HG02798 (cell line): ENCODE measurements around the gene PPAT.
A peak's percentile ranks its signal among the peaks of the same experiment; 100 is the strongest.

ENCODE experiments used
- ATAC-seq: cut with Tn5 transposase; IDR thresholded peaks from one replicate; pipeline ENCODE4 v1.9.1; 2021; ENCODE audit warnings: mild to moderate bottlenecking; ENCODE audit not compliant: unreplicated experiment, poor library complexity

Gene PPAT

DNA sequence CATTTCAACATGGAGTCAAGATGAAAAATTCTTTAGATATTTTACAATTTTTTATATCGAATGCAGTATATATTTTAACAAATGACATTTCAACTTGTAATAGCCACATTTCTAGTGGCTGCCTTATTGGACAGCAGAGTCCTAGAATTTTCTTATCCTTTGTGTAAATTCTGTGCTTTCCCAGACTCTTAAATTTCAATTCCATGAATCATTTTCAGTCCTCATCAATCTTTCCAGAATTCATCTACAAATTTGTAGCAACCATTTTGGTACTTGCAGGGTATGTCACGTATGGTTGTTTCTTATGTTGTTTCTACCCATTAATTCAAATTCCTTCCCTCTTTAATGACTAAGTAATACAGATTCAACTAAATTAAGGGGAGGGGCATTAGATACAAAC, 3.4 kb upstream of the PPAT start:
- no peak for ATAC-seq

DNA sequence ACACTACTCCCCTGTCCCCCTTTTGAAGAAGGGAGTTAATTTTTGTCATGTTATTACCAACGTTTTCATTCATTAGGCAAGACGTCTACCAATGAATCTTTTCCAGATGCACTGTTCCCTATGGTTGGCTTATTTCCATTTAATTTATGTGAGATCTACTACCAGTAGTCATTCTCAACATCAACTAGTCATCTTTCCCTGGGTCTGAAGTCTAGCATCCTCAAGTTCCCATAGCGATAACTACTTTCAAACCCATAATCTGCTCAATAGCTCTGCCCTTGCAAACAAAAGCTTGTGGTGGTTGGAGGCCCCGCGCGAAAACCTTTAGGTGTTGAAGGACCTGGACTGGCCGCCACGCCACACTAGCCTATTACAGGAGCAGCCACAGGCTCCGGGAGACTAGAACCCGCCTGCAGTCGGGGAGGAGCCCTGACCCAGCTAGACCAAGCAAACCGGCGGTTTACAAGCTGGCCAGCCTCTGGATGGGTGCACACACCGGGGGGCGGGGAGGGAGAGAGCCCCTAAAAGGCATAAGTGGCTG, 746 bp downstream of the PPAT start:
- ATAC-seq, result peak; percentile 12

GRCh38 chr4:56433280-56433679, 2.1 kb downstream of the PPAT start:
- ATAC-seq, result no peak

- ATAC-seq, result no peak
Observed at GRCh38 chr4:56430203-56430602, 5.2 kb downstream of the PPAT start.

GRCh38 chr4:56427179-56427578, 8.2 kb downstream of the PPAT start:
- ATAC-seq, result no peak

- ATAC-seq, result peak; percentile 85
Observed at GRCh38 chr4:56426273-56426672, 9.1 kb downstream of the PPAT start.

DNA sequence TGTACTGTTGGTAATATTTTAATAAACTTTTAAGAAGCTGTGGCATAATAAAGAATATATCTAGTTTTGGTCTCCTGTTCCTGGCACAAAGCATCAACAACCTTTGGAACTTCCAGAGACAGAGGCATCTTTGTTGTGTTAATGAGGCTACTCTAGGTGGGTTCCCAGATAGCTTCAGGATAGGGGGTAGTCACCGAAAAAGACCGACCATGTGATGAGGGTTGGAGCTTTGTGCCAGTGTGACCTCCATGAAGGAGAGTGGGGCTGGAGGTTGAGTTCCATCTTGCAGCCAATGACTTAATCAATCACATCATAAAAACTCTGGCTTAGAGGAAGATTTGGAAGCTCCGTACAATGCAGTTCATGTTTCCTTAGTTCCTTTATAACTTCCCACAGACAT, 9.9 kb downstream of the PPAT start:
- no peak for ATAC-seq

GRCh38 chr4:56424697-56425514, 10.5 kb downstream of the PPAT start:
- no peak for ATAC-seq

- ATAC-seq, result no peak
Observed at GRCh38 chr4:56424176-56424575, 11.2 kb downstream of the PPAT start.

DNA sequence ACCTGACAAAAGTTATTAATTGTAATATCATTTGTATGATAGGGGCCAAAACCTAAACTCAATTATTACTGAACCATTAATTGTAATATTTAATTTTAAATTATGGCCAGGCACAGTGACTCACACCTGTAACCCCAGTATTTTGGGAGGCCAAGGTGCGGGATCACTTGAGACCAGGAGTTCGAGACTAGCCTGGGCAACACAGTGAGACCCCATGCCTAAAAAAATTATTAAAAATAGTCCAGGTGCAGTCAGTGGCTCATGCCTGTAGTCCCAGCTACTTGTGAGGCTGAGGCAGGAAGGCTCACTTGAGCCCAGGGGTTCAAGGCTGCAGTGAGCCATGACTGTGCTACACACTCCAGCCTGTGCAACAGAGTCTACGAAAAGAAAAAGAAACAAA, 18.0 kb downstream of the PPAT start:
- ATAC-seq, result no peak

DNA sequence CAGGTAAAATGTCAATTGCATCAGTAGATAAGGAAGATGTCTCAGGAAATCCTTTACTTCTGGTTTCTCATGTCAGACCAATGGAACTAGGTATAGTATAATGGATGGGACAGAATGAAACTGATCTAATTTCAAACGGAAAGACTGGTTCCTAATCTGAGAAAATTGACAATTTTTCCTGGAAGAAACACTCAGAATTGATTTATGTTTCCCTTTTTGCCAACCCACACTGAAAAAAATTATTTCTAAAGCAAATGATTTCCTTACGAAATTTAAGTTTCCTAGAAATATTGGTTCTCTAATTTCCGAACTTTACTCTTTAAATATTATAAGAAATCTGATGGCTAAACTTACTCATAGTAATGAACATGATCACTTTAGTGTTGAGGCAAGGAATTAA, 19.1 kb downstream of the PPAT start:
- ATAC-seq, result no peak

- ATAC-seq, result no peak
Observed at GRCh38 chr4:56414135-56414670, 21.2 kb downstream of the PPAT start.

- ATAC-seq, result no peak
Observed at GRCh38 chr4:56410247-56411062, 25.0 kb downstream of the PPAT start.

GRCh38 chr4:56409511-56410090, 25.8 kb downstream of the PPAT start:
- no peak for ATAC-seq

DNA sequence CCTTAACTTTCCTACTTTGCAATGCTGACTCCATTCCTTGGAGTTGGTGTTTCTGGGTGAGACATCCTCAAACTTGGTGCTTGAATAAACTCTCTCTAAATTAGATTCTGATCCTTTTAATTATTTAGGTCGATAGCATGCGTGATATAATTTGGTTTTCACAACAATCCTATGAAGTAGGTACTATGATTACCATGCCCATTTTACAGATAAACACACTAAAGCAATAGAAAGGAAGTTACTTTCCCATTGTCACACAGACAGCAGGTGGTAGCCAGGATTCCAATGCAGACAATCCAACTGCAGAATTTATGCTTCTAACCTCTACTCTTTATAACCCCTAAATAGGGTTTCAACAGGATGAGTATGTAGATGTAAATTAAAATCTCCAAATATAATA, 26.4 kb downstream of the PPAT start:
- no peak for ATAC-seq

DNA sequence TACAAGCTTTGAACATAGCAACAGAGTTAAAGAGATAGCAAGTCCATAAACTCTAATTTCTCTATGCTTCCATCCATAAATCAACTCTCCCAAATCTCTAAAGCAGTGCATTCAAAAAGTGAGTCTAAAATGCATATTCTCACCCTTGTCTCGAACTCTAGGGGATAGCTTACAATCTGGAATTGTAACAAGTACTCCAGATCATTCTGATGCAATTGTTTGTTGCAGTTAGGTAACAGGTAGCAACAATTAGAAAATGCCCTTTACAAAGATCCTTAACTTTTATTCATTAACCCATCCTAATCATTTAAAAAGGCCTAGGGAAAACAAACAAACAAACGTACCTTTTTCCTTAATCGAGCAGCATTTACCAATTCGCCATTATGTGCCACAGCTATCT, 29.3 kb downstream of the PPAT start:
- ATAC-seq, result no peak

DNA sequence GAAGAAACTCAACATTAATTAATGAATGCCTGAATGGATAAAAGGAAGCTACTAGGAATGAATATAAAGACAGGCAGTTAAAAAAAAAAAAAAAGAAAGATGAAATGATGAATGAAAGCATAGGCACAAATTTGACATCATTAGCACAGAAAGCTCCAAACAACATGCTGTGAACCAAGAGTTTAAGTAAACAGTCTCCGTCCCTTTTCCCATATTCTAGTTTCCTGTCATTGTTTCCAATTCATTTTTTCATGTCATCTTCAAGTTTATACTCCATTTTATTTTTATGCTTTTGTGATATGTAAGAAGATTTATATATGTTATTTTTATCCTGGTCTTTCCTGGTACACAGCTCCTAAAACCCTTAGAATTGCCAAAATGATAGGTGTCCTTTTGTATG, 30.4 kb downstream of the PPAT start:
- no peak for ATAC-seq

GRCh38 chr4:56400560-56400959, 34.9 kb downstream of the PPAT start:
- ATAC-seq, result no peak

GRCh38 chr4:56391270-56391669, 44.1 kb downstream of the PPAT start:
- ATAC-seq, result no peak

GRCh38 chr4:56389558-56389957, 45.9 kb downstream of the PPAT start:
- ATAC-seq, result no peak

GRCh38 chr4:56388306-56388705, 47.1 kb downstream of the PPAT start:
- no peak for ATAC-seq
